Activated T-cell treated with anti-CD3 and anti-CD28 coated beads, Interleukin-2, amount 50 U/mL, for 1 hour (primary cell): ENCODE results near the gene SERPINB6.
A peak's percentile ranks its signal among the peaks of the same experiment; 100 is the strongest.
"Not testable (repeated sequence)": the region's sequence is repeated elsewhere in the genome, so short reads cannot be mapped to it uniquely, and the experiment has no call there.

Experiments used
- DNase-seq: peaks from one replicate; pipeline ENCODE4 v3.0.0-alpha.2; 2020

Gene SERPINB6

GRCh38 chr6:2971420-2972218 is at the start of gene SERPINB6:
Gene SERPINB6 (minus strand): TSS chr6:2971567. CDS start chr6:2959332, 12,235 bp downstream.
- peak; percentile 59 for DNase-seq

GRCh38 chr6:3019749-3020320 is 48.5 kb upstream of the SERPINB6 start:
- DNase-seq = no peak

- no peak for DNase-seq
Measured at GRCh38 chr6:3019065-3019464, 47.7 kb upstream of the SERPINB6 start.

GRCh38 chr6:3017304-3017703 is 45.9 kb upstream of the SERPINB6 start:
- DNase-seq = no peak

- DNase-seq = no peak
Measured at GRCh38 chr6:3016473-3017280, 45.3 kb upstream of the SERPINB6 start.

- no peak for DNase-seq
Measured at GRCh38 chr6:3015144-3015543, 43.8 kb upstream of the SERPINB6 start.

GRCh38 chr6:3014675-3015066 is 43.3 kb upstream of the SERPINB6 start:
- no peak for DNase-seq

GRCh38 chr6:3013901-3014674 is 42.7 kb upstream of the SERPINB6 start:
- no peak for DNase-seq

- DNase-seq = no peak
Measured at GRCh38 chr6:3013486-3013885, 42.1 kb upstream of the SERPINB6 start.

- DNase-seq = no peak
Measured at GRCh38 chr6:3011592-3011991, 40.2 kb upstream of the SERPINB6 start.

GRCh38 chr6:3011158-3011557 is 39.8 kb upstream of the SERPINB6 start:
- no peak for DNase-seq

GRCh38 chr6:3009930-3010329 is 38.6 kb upstream of the SERPINB6 start:
- no peak for DNase-seq

- DNase-seq = not testable (repeated sequence)
Measured at GRCh38 chr6:3008712-3009265, 37.4 kb upstream of the SERPINB6 start.

GRCh38 chr6:3007571-3007970 is 36.2 kb upstream of the SERPINB6 start:
- no peak for DNase-seq

- DNase-seq = no peak
Measured at GRCh38 chr6:3006476-3006875, 35.1 kb upstream of the SERPINB6 start.

GRCh38 chr6:3005874-3006273 is 34.5 kb upstream of the SERPINB6 start:
- DNase-seq = no peak

- no peak for DNase-seq
Measured at GRCh38 chr6:3005077-3005476, 33.7 kb upstream of the SERPINB6 start.

- DNase-seq = not testable (repeated sequence)
Measured at GRCh38 chr6:3003226-3003625, 31.9 kb upstream of the SERPINB6 start.

- DNase-seq = no peak
Measured at GRCh38 chr6:3001773-3002293, 30.5 kb upstream of the SERPINB6 start.

GRCh38 chr6:3001146-3001772 is 29.9 kb upstream of the SERPINB6 start:
- DNase-seq = no peak

GRCh38 chr6:2999618-3000557 is 28.5 kb upstream of the SERPINB6 start, which contains the start of gene NQO2:
Gene NQO2 (plus strand): TSS chr6:2999894. CDS start chr6:3006553, 6,659 bp downstream.
- peak; percentile 98 for DNase-seq
